HUES6 (cell line): Measurements from ENCODE around the gene CFB.

Experiments used
- H3K27ac ChIP-seq: 2 replicates; pipeline ENCODE4 v1.7.0; 2013; ENCODE audit warnings: low read depth, mild to moderate bottlenecking, low read length, inconsistent platforms
- H3K27me3 ChIP-seq: 2 replicates; pipeline ENCODE4 v1.6.1; 2013; ENCODE audit warnings: low read length; ENCODE audit not compliant: control insufficient read depth, insufficient read depth
- H3K36me3 ChIP-seq: 2 replicates; pipeline ENCODE4 v1.6.1; 2013; ENCODE audit warnings: low read length; ENCODE audit not compliant: control insufficient read depth, insufficient read depth
- H3K4me1 ChIP-seq: 2 replicates; pipeline ENCODE4 v1.6.1; 2013; ENCODE audit warnings: low read length; ENCODE audit not compliant: control insufficient read depth, insufficient read depth
- H3K4me3 ChIP-seq: 2 replicates; pipeline ENCODE4 v1.5.1; 2013; ENCODE audit warnings: low read depth, low read length
- H3K9ac ChIP-seq: one replicate; pipeline ENCODE4 v1.6.1; 2013; ENCODE audit warnings: mild to moderate bottlenecking, low read length
- H3K9me3 ChIP-seq: 2 replicates; pipeline ENCODE4 v1.6.1; 2013; ENCODE audit warnings: low read depth, low read length; ENCODE audit not compliant: control insufficient read depth, insufficient read depth

CFB gene

DNA sequence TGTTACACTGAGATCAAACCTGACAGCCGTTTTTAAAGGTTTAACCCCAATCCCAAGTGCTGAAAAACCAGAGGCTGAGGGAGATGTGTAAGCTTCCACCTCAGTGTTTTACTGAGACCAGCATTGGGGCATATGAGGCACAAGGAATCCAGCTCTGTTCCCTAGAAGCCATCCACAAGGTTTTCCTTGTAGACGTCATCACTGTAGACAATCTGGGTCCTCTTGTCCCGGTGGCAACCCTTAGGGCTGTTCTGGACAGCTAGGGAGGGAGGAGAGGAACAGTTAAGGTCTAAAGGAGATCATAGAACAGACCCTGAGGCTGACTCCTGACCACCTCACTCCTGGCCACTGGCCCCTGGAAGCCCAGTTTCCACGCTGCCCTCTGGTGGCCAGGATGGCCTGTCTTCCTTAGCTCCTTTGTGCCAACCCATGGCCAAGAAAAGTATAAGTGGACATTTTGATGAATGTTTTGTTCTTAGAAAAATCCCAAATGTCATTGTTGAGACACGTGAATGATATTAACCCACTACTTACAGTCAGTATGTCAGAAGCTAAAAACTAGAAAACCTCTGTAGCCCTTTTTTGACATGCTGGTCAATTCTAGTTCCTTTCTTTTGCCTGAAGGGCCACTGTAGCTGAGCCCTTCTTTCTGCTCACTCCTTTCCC, 6.4 kb downstream of the CFB start:
- Histone ChIP-seq H3K4me3 (no peak overlapping the region), H3K9me3 (no peaks in the 10 kb centered on the region), H3K27me3 (peaks cover 11% of the 10 kb centered on the region), H3K4me1 (no peaks in the 10 kb centered on the region), H3K9ac (no peak overlapping the region), H3K27ac (no peak overlapping the region), H3K36me3 (peaks cover 64% of the 10 kb centered on the region)

DNA sequence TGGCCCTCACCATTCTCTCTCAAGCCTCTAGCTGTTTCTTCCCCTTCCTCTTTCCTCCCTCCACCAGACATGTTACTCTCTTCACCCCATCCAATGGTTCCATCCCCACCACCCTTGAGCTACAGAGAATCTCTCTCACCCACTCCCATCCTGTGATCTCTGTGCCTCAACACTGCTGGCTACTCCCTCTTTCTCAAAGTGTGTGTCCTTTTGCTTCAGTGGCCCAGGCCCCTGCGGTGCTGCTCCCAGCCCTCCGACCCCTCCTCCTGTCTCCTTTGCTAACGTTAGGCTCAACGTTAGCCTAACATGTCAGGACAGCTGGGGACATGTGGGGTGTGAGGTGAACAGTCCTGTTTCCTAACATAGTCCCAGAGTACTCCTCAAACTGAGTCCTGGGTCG, 7.0 kb downstream of the CFB start:
- peaks cover 4% of the 10 kb centered on the region for H3K27me3 ChIP-seq
- no peak overlapping the region for H3K9ac ChIP-seq
- H3K27ac ChIP-seq: no peak overlapping the region
- H3K9me3 ChIP-seq: no peaks in the 10 kb centered on the region
- H3K36me3 ChIP-seq: peaks cover 64% of the 10 kb centered on the region
- no peak overlapping the region for H3K4me3 ChIP-seq
- H3K4me1 ChIP-seq: 0 out of 2 replicates have a peak, but pooled peaks cover 2% of the 10 kb centered on the region

DNA sequence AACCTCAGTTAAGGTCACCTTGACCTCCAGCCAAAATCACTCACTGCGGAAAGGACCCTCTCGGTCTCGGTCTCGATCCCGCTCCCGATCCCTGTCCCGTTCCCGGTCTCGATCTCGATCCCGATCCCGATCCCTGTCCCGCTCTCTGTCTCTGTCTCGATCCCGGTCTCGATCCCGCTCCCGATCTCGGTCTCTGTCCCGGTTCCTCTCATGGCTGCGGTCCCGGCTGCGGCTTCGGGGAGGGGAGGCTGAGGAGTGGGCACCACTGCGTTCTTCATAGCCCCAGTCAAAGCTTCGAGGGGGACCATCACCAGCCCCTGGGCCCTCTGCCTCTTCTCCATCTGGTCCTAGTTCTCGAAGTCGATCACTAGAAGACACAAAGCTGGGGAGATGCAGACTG, 8.6 kb downstream of the CFB start:
- H3K27me3 ChIP-seq: no peaks in the 10 kb centered on the region
- peaks cover 64% of the 10 kb centered on the region for H3K36me3 ChIP-seq
- no peak overlapping the region for H3K27ac ChIP-seq
- H3K4me3 ChIP-seq: no peak overlapping the region
- H3K9ac ChIP-seq: no peak overlapping the region
- 0 out of 2 replicates have a peak, but pooled peaks cover 6% of the 10 kb centered on the region for H3K4me1 ChIP-seq
- H3K9me3 ChIP-seq: no peaks in the 10 kb centered on the region

DNA sequence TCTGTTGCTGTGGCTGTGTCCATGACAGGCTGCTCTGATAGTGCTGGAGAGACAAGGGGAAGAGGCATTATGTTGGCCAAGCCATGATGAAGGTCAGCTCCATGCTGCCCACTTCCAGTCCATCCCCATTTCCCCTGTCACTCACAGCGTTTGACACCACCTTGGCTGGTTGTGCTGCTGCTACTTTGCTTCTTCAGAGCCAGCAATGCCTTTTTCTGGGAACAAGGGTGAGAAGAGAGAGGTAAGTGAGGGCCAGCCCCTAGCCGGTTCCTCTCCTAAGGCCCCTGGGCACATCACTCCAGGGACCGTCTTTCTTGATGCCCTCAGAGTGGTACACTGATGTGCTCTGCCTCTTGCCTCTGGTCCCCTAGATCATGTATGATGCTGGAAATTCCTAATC, 10.9 kb downstream of the CFB start:
- peaks cover 70% of the 10 kb centered on the region for H3K36me3 ChIP-seq
- H3K4me1 ChIP-seq: peaks cover 10% of the 10 kb centered on the region; the same call in 1 of the 2 replicates
- H3K9ac ChIP-seq: no peak overlapping the region
- no peak overlapping the region for H3K27ac ChIP-seq
- no peaks in the 10 kb centered on the region for H3K27me3 ChIP-seq
- H3K4me3 ChIP-seq: no peak overlapping the region
- H3K9me3 ChIP-seq: no peaks in the 10 kb centered on the region

DNA sequence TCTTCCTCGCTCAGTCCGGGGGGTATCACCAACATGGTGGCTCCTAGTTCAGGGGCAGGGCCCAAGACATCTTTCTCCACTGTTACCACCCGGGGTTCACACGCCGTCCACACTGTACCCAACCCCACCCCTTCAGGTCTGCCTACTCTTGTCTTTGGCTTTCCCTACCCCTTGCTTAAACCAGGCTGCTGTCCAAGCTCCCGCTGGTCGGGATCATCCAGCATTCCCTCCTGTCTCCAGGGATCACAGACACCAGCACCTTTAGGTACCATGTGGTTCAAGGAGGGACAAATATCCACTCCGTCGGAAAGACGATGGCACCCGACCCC, 12.5 kb downstream of the CFB start:
- Histone ChIP-seq H3K4me3 (peak overlapping the region; percentile 91), H3K27me3 (no peaks in the 10 kb centered on the region), H3K9ac (peak overlapping the region; percentile 84), H3K27ac (0 out of 2 replicates have a peak overlapping the region, but pooled peaks have one; percentile 2), H3K9me3 (no peaks in the 10 kb centered on the region), H3K36me3 (peaks cover 71% of the 10 kb centered on the region), H3K4me1 (peaks cover 10% of the 10 kb centered on the region; the same call in 1 of the 2 replicates)

DNA sequence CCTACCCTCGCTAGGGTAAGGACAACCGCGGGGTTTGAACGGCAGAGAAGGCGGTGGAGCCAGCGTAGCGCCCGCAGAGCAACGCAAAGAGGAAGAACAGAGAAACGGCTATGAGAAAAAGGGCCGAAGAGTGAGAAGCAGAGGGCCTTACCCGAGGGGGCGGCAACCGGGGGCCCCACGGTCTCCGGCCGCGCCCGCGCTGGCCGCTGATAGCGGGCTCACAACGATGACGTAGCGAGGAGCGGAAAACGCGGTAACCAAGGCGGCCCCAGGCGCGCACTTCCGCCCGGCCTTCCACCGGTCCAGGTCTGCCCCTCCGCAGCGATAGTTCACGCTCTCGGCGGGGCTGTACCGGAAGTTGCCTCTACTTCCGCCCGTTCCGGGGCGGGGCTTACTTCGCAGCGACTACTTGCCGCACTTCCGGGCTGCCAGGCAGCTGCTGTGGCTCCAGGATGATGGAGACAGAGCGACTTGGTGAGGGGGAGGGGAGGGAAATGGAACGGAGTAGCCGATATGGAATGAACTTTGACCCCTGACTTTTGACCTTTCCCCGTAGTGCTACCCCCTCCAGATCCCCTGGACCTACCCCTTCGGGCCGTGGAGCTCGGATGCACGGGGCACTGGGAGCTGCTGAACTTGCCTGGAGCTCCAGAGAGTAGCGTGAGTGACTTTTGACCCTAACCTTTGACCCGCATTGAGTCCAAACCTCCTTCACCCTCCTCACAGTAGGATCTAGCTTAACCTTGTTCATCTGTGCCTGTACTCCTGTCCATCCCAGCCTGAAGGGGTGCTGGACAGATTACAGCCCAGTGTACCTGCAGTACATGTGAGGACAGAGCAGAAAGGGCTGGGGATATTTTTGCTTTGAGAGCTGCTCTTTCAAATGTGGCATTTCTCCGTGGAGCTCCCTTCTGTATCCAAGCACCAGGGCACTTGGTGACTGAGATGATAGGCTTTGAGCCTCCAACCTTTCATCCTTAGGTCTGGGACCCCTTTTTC, 13.1 kb downstream of the CFB start, which contains the start of the genes NELFE and SKIC2:
Gene NELFE (minus strand): TSS at position 231 of the 999 bp plus-strand sequence. CDS start 525 bp downstream, outside the sequence.
Gene SKIC2 (plus strand): TSS at position 435 of the 999 bp plus-strand sequence. CDS start 18 bp downstream, at position 453.
- Histone ChIP-seq H3K4me1 (peaks cover 10% of the 10 kb centered on the region; the same call in 1 of the 2 replicates), H3K27me3 (no peaks in the 10 kb centered on the region), H3K9me3 (no peaks in the 10 kb centered on the region), H3K36me3 (peaks cover 71% of the 10 kb centered on the region), H3K4me3 (peak within 1 kb of the TSS; percentile 91), H3K9ac (peak within 1 kb of the TSS; percentile 90), H3K27ac (peak within 1 kb of the TSS; percentile 83)

DNA sequence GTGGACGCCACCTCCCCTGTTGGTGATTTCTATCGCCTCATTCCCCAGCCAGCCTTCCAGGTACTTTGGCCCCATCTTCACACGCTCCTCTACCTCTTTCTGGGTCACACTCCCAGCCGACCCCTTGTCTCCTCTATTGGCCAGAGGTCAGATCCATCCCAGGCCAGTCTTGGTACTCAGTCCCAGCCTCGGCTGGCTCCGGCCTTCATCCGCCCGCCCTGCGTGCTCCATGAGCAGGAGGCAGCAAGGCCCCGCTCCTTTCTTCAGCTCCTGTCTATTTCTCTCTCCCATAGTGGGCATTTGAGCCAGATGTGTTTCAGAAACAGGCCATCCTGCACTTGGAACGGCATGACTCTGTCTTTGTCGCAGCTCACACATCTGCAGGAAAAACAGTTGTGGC, 15.7 kb downstream of the CFB start:
- no peaks in the 10 kb centered on the region for H3K27me3 ChIP-seq
- peaks cover 71% of the 10 kb centered on the region for H3K36me3 ChIP-seq
- no peak overlapping the region for H3K4me3 ChIP-seq
- no peak overlapping the region for H3K27ac ChIP-seq
- no peak overlapping the region for H3K9ac ChIP-seq
- peaks cover 10% of the 10 kb centered on the region; the same call in 1 of the 2 replicates for H3K4me1 ChIP-seq
- no peaks in the 10 kb centered on the region for H3K9me3 ChIP-seq

DNA sequence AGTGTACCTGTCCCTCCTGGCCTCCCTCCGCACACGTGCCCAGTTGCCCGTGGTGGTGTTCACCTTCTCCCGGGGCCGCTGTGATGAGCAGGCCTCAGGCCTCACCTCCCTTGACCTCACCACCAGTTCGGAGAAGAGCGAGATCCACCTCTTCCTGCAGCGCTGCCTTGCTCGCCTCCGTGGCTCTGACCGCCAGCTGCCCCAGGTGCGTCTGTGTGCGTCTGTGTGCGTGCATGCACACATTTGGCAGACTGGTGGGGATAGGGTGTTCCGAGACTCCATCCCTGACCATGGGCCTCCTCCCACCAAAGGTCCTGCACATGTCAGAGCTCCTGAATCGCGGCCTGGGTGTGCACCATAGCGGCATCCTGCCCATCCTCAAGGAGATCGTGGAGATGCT, 18.0 kb downstream of the CFB start:
- H3K4me3 ChIP-seq: no peak overlapping the region

DNA sequence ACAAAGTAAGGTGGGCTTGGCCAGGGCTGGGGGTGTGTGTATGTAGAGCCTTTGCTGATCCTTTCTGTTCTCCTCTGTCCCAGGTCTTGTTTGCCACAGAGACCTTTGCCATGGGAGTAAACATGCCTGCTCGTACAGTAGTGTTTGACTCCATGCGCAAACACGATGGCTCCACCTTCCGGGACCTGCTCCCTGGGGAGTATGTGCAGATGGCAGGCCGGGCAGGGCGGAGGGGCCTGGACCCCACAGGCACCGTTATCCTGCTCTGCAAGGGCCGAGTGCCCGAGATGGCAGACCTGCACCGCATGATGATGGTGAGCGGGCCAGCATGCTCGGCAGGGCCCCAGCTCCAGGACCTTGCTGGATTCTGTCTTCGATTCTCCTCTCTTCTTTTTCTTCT, 19.8 kb downstream of the CFB start:
- H3K4me1 ChIP-seq: no peaks in the 10 kb centered on the region
- H3K27me3 ChIP-seq: no peaks in the 10 kb centered on the region
- no peak overlapping the region for H3K27ac ChIP-seq
- H3K36me3 ChIP-seq: peaks cover 95% of the 10 kb centered on the region
- H3K9me3 ChIP-seq: no peaks in the 10 kb centered on the region
- H3K4me3 ChIP-seq: no peak overlapping the region
- no peak overlapping the region for H3K9ac ChIP-seq

More for the DNA sequence above, 18.0 kb downstream of the CFB start:
- no peak overlapping the region for H3K27ac ChIP-seq
- H3K4me1 ChIP-seq: peaks cover 7% of the 10 kb centered on the region; the same call in 1 of the 2 replicates
- H3K9ac ChIP-seq: no peak overlapping the region
- H3K9me3 ChIP-seq: no peaks in the 10 kb centered on the region
- H3K36me3 ChIP-seq: peaks cover 87% of the 10 kb centered on the region
- no peaks in the 10 kb centered on the region for H3K27me3 ChIP-seq

DNA sequence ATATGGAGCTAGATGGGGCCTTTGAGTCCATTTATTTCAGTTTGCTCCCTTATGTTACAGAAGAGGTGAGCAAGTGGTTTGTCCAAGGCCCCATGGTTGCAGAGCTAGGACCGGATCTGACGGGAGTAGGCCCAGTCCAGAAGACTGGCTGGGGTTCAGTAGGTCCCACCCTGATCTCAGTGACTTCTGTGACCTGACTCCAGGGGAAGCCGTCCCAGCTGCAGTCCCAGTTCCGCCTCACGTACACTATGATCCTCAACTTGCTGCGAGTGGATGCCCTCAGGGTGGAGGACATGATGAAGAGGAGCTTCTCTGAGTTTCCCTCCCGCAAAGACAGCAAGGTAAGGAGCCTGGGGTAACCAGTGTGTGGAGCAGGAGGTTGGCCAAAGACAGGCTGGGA, 20.6 kb downstream of the CFB start:
- peaks cover 87% of the 10 kb centered on the region for H3K36me3 ChIP-seq

More for the DNA sequence above, 20.6 kb downstream of the CFB start:
- Histone ChIP-seq H3K27ac (no peak overlapping the region), H3K4me3 (no peak overlapping the region), H3K9ac (no peak overlapping the region), H3K27me3 (no peaks in the 10 kb centered on the region), H3K9me3 (no peaks in the 10 kb centered on the region), H3K4me1 (no peaks in the 10 kb centered on the region)
